Gastroesophageal sphincter (tissue), 4 donors: ENCODE results near the gene ZNF804B. TPM values are rescaled to one million over a fixed set of nuclear protein-coding genes. Genes with fewer than 3 reads are reported as not detected.

Experiments
- ATAC-seq: fragments of 150-250 bp; one replicate; pipeline ENCODE4 v1.9.1; 2016; ENCODE audit warnings: mild to moderate bottlenecking, moderate library complexity
- H3K27ac ChIP-seq, 4 donors: fragments of 200-600 bp; sonication (generic) in 3 of 4; 1 replicate in 3 of 4; 2 replicates in 1 of 4; pipeline ENCODE4 v1.5.1; 2016 to 2019
- H3K27me3 ChIP-seq: fragments of 200-600 bp; sonication (generic); one replicate; pipeline ENCODE4 v1.5.1; 2019
- H3K36me3 ChIP-seq, 2 donors: fragments of 200-600 bp; sonication (generic); one replicate each; pipeline ENCODE4 v1.5.1; 2019; ENCODE audit warnings: control low read depth in 1 of 2
- H3K4me1 ChIP-seq, 3 donors: fragments of 200-600 bp; sonication (generic); 1 replicate in 2 of 3; 2 replicates in 1 of 3; pipeline ENCODE4 v1.5.1; 2016 to 2019; ENCODE audit warnings: control low read depth in 2 of 3
- H3K4me3 ChIP-seq, 2 donors: fragments of 200-600 bp; sonication (generic); one replicate each; pipeline ENCODE4 v1.5.1; 2019; ENCODE audit warnings: mild to moderate bottlenecking in 1 of 2, moderate library complexity in 1 of 2
- H3K9me3 ChIP-seq, 3 donors: fragments of 200-600 bp; sonication (generic); one replicate each; pipeline ENCODE4 v1.5.1; 2017 to 2019; ENCODE audit warnings: control low read depth in 2 of 3
- EP300 ChIP-seq: sonication (generic); formaldehyde crosslinking; IDR thresholded peaks from one replicate; pipeline ENCODE4 v1.6.1; 2017; ENCODE audit warnings: antibody characterized with exemption, mild to moderate bottlenecking
- POLR2A ChIP-seq, 2 donors: fragments of 450-650 bp; IDR thresholded peaks; one replicate each; pipeline ENCODE4 v1.6.1; 2017; ENCODE audit warnings: antibody characterized with exemption in 2 of 2, mild to moderate bottlenecking in 2 of 2, moderate library complexity in 1 of 2
- POLR2AphosphoS5 ChIP-seq: sonication (generic); formaldehyde crosslinking; IDR thresholded peaks from one replicate; pipeline ENCODE4 v1.6.1; 2017; ENCODE audit warnings: antibody characterized with exemption
- WGBS, 2 donors: methylation state at CpG; one replicate each; pipeline ENCODE4 v1.1.5; 2018; ENCODE audit warnings: low coverage in 1 of 2; 5-methylcytosine and 5-hydroxymethylcytosine counted together
- total RNA-seq, 4 donors: library from RNA; depleted of rRNA; stranded (reverse); fragments of >200 nt; gene quantifications; one replicate each; pipeline ENCODE4 v1.1.0, GENCODE V29; 2016
- TF ChIP-seq, protein P1 (sequence below), 4 experiments: fragments of 200-600 bp in 2 of 4; fragments of 450-650 bp in 2 of 4; sonication (generic) in 1 of 4; IDR thresholded peaks; one replicate each; pipeline ENCODE4 v1.5.1; 2017 to 2019; ENCODE audit warnings: antibody characterized with exemption in 4 of 4, mild to moderate bottlenecking in 2 of 4, moderate library complexity in 2 of 4

Gene ZNF804B
- total RNA-seq, 4 donors from 2014 or later: 0.13 TPM; not detected in 3

DNA sequence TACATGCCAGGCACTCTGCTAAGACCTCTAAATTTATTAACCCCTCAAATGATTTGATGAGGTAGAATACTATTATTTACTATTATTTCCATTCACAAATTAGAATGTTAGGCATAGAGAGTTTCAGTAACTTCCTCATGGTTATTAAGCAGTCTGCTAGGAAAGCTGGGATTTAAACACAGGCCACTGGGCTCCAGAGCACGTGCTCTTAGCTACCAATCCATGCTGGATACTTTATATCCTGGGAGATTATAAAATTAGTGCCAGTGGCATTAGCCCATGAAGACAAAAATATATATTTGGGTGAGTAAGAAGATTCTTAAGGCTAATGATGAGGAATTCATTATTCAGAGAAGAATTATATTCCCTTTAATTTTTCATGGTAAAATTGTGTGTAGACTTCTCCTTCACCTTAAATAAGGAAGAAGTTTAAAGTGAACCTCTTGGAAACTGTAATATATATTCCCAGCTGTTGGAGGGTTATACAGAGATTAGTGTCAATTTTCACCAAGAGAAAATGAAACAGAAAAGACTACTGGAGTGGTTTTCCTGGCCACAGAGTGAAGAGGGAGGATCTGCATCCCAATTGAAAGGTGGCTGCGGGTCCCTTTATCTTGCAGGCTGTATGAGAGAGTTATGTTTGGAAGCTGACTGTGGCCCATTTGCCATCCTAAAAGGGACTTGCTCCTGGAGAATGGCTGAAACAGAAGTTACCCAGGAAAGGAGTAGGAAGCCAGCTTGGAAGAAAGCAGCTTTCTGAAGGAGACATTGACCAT, 370.3 kb downstream of the ZNF804B start:
- Histone ChIP-seq H3K4me3 (no peak overlapping the region), H3K27ac (no peak overlapping the region), H3K4me1 (no peaks in the 10 kb centered on the region), H3K27me3 (no peaks in the 10 kb centered on the region), H3K9me3 (no peaks in the 10 kb centered on the region), H3K36me3 (no peaks in the 10 kb centered on the region)
- no peak for TF ChIP-seq POLR2A (IDR thresholded peaks at IDR 0.05)
- TF ChIP-seq EP300: no peak
- TF ChIP-seq, protein P1, sequence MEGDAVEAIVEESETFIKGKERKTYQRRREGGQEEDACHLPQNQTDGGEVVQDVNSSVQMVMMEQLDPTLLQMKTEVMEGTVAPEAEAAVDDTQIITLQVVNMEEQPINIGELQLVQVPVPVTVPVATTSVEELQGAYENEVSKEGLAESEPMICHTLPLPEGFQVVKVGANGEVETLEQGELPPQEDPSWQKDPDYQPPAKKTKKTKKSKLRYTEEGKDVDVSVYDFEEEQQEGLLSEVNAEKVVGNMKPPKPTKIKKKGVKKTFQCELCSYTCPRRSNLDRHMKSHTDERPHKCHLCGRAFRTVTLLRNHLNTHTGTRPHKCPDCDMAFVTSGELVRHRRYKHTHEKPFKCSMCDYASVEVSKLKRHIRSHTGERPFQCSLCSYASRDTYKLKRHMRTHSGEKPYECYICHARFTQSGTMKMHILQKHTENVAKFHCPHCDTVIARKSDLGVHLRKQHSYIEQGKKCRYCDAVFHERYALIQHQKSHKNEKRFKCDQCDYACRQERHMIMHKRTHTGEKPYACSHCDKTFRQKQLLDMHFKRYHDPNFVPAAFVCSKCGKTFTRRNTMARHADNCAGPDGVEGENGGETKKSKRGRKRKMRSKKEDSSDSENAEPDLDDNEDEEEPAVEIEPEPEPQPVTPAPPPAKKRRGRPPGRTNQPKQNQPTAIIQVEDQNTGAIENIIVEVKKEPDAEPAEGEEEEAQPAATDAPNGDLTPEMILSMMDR (IDR thresholded peaks at IDR 0.05): no peak
- TF ChIP-seq POLR2AphosphoS5: no peak
- ATAC-seq: no peak
- 64 to 69% methylated on average over 2 of the region's 2 CpGs for WGBS, 2 donors

DNA sequence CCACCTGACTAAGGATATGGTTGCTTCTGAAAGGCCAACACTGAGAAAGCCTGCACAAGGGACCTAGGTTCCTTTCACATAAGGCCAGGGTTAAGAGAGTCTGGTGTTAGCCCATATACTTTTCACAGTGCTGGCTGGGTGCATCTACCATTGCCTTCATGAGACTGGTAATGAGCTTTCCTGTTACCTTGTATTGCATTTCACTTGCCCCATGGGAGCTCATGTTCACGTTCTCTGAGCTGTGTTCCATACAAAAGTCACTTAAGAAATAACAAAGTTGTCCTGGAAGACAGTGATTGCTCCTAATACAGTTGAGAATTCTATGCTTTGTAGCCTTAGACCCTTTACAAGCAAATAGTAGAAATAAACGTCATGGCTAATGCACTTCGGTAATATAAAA, 373.9 kb downstream of the ZNF804B start:
- Histone ChIP-seq H3K27me3 (no peaks in the 10 kb centered on the region), H3K27ac (no peak overlapping the region), H3K4me1 (no peaks in the 10 kb centered on the region), H3K9me3 (peaks cover 0 to 3% (median 0%) of the 10 kb centered on the region in 3 donors), H3K4me3 (no peak overlapping the region), H3K36me3 (no peaks in the 10 kb centered on the region)
- ATAC-seq: no peak
- TF ChIP-seq POLR2A (IDR thresholded peaks at IDR 0.05) (no peak), POLR2AphosphoS5 (no peak), EP300 (no peak)
- TF ChIP-seq, protein P1 (IDR thresholded peaks at IDR 0.05): no peak
- WGBS, 2 donors: 18 to 47% methylated on average over 3 of the region's 3 CpGs

DNA sequence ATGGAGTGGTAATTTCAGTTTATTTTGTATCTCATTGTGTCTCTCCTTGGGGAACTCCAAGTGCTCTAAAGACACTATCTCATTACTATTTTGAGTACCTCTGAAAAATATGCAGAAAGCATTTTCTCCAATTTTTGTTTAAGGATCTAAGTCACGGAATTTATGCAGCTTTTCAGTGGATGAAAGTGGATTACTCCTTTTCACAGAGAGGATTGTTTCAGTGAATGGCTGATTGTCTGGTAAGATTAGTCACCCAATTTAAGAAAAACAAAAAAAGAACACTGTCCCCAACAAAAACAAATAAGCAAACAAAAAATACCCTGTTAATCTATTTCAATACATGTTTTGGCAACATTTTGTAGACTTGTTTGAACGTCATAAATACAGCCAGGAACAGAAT, 374.3 kb downstream of the ZNF804B start:
- Histone ChIP-seq H3K4me3 (no peak overlapping the region), H3K4me1 (no peaks in the 10 kb centered on the region), H3K36me3 (no peaks in the 10 kb centered on the region), H3K27ac (no peak overlapping the region), H3K9me3 (peaks cover 0 to 3% (median 0%) of the 10 kb centered on the region in 3 donors), H3K27me3 (no peaks in the 10 kb centered on the region)
- ATAC-seq: no peak
- 49 to 59% methylated on average over 2 of the region's 2 CpGs for WGBS, 2 donors
- TF ChIP-seq POLR2AphosphoS5 (no peak), POLR2A (IDR thresholded peaks at IDR 0.05) (no peak), EP300 (no peak)
- TF ChIP-seq, protein P1 (IDR thresholded peaks at IDR 0.05): no peak

DNA sequence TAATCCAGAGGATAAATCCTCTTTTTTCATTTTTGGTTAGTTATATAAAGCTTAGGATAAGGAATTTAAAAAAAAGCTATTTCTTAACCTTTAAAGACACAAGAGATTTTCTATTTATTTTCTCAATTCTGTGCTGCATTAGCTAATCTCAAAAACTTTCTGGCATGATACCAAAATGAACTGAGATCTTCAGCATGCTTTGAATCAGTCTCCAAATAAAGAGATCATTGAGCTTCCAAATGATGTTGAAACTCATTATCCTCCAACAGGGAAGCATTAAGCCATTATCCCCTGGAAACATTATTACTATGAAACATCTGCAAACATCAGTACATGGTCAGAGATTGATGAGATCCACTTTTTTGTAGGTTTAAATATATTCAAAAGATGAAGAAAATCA, 386.3 kb downstream of the ZNF804B start:
- no peak for ATAC-seq
- Histone ChIP-seq H3K4me3 (no peak overlapping the region), H3K27me3 (no peaks in the 10 kb centered on the region), H3K4me1 (no peaks in the 10 kb centered on the region), H3K9me3 (peaks cover 0 to 14% (median 0%) of the 10 kb centered on the region in 3 donors), H3K27ac (no peak overlapping the region), H3K36me3 (no peaks in the 10 kb centered on the region)
- TF ChIP-seq POLR2A (IDR thresholded peaks at IDR 0.05) (no peak), POLR2AphosphoS5 (no peak), EP300 (no peak)
- TF ChIP-seq, protein P1 (IDR thresholded peaks at IDR 0.05): no peak

DNA sequence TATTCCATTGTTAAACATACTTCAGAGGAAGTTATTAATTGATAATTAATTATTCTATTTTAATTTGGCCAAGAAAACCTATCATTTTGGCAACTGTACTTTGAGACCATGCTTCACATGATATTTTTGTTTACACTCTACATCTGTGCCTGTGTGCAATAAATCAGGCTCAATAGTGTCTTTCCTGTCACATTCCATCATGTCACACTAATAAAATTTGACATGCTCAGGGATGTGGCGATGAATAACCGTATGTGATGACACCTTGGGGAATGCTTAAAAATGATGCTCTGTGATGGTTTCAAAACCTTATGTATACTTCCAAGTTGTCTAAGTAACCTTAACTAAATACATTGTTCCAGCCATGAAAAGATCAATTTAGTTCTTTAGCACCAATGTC, 400.6 kb downstream of the ZNF804B start:
- no peak for ATAC-seq
- TF ChIP-seq, protein P1 (IDR thresholded peaks at IDR 0.05): no peak
- no peak for TF ChIP-seq EP300
- no peak for TF ChIP-seq POLR2AphosphoS5
- no peak for TF ChIP-seq POLR2A (IDR thresholded peaks at IDR 0.05)

More for the DNA sequence above, 400.6 kb downstream of the ZNF804B start:
- Histone ChIP-seq H3K9me3 (no peaks in the 10 kb centered on the region), H3K27ac (no peak overlapping the region), H3K27me3 (no peaks in the 10 kb centered on the region), H3K4me3 (no peak overlapping the region), H3K36me3 (no peaks in the 10 kb centered on the region), H3K4me1 (no peaks in the 10 kb centered on the region)
- WGBS, 2 donors: 58 to 90% methylated on average over 2 of the region's 2 CpGs
